Thyroid gland (tissue), 4 donors: Measurements from ENCODE around the gene OVAAL. TPM values are rescaled to one million over a fixed set of nuclear protein-coding genes. Genes with fewer than 3 reads are reported as not detected.

ENCODE experiments used
- DNase-seq, 2 donors: peaks; one replicate each; pipeline ENCODE4 v3.0.0-alpha.2; 2019
- H3K27ac ChIP-seq, 3 donors: fragments of 200-600 bp; sonication (generic); 1 replicate in 2 of 3; 2 replicates in 1 of 3; pipeline ENCODE4 v1.5.1; 2016 to 2019; ENCODE audit warnings: mild to moderate bottlenecking in 1 of 3, moderate library complexity in 1 of 3
- H3K27me3 ChIP-seq: fragments of 200-600 bp; sonication (generic); one replicate; pipeline ENCODE4 v1.5.1; 2019
- H3K36me3 ChIP-seq, 2 donors: fragments of 200-600 bp; sonication (generic); one replicate each; pipeline ENCODE4 v1.5.1; 2016 to 2019
- H3K4me1 ChIP-seq, 2 donors: fragments of 200-600 bp; sonication (generic); one replicate each; pipeline ENCODE4 v1.5.1; 2017 to 2019
- H3K4me3 ChIP-seq, 3 donors: fragments of 200-600 bp; sonication (generic); replicated peaks in 1 of 3; 1 replicate in 2 of 3; 2 replicates in 1 of 3; pipeline ENCODE4 v1.5.1; 2016; ENCODE audit warnings: mild to moderate bottlenecking in 1 of 3
- H3K9me3 ChIP-seq: fragments of 200-600 bp; sonication (generic); one replicate; pipeline ENCODE4 v1.5.1; 2017
- POLR2A ChIP-seq, 2 donors: fragments of 450-650 bp; IDR thresholded peaks; one replicate each; pipeline ENCODE4 v1.6.1; 2017; ENCODE audit warnings: antibody characterized with exemption in 2 of 2, mild to moderate bottlenecking in 2 of 2, moderate library complexity in 1 of 2
- WGBS, 2 donors: methylation state at CpG; one replicate each; pipeline ENCODE4 v1.1.5; 2017; 5-methylcytosine and 5-hydroxymethylcytosine counted together
- intact Hi-C: fragments of 100-400 bp; cut with DNase I; formaldehyde crosslinking; loops from one replicate; pipeline ENCODE4 v1.15.1; 2023
- total RNA-seq, 4 donors: library from RNA; depleted of rRNA; stranded (reverse); fragments of >200 nt; gene quantifications; one replicate each; pipeline ENCODE4 v1.2.3, GENCODE V29; 2016
- TF ChIP-seq, protein P1 (sequence below), 6 experiments: fragments of 200-600 bp in 3 of 6; fragments of 450-650 bp in 3 of 6; sonication (generic) in 3 of 6; IDR thresholded peaks; one replicate each; pipeline ENCODE4 v1.5.1; 2016 to 2019; ENCODE audit warnings: antibody characterized with exemption in 6 of 6, mild to moderate bottlenecking in 2 of 6, inconsistent platforms in 1 of 6, moderate library complexity in 1 of 6

OVAAL gene
- total RNA-seq, 4 donors from 2014 or later = not detected

DNA sequence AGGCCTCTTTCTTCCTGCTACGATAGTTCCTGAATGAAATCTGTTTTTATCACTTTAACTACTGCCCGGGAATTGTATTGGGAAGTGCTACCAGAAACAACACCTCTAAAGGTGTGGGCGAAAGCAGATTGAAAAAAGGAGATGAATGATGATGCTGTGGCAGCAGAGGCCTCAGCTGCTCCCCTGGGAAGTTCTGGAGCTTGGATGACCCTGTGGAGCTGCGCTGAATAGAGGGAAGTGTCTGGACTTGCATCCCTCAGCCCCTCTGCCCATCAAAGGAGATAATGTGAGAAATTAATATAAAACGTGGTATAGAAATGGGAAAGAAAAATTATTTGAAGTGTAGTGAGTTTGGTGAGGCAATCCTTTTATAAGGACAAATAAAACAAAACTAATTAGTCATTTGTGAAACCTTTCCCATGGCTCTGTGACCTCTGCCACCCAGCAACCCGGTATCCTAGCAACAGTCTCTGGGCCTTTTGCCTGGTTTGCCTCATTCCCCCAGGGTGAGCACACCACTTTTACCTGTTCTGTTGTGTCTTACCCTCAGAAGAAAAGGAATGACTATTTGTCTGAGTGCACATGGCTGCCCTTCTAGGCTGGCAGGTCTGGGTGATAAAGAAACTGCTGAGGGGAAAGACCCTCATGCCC, 21.3 kb downstream of the OVAAL start:
- intact Hi-C loops = no loop called here
- Histone ChIP-seq H3K4me3 (no peak overlapping the region), H3K36me3 (no peaks in the 10 kb centered on the region), H3K27me3 (no peaks in the 10 kb centered on the region), H3K4me1 (peaks cover 24 to 42% of the 10 kb centered on the region in 2 donors), H3K27ac (peak overlapping the region; percentile 47 to 63 (median 54)), H3K9me3 (no peaks in the 10 kb centered on the region)
- peak; percentile 87 to 89 for DNase-seq
- 78 to 88% methylated on average over 6 of the region's 6 CpGs for WGBS, 2 donors
- TF ChIP-seq, protein P1, sequence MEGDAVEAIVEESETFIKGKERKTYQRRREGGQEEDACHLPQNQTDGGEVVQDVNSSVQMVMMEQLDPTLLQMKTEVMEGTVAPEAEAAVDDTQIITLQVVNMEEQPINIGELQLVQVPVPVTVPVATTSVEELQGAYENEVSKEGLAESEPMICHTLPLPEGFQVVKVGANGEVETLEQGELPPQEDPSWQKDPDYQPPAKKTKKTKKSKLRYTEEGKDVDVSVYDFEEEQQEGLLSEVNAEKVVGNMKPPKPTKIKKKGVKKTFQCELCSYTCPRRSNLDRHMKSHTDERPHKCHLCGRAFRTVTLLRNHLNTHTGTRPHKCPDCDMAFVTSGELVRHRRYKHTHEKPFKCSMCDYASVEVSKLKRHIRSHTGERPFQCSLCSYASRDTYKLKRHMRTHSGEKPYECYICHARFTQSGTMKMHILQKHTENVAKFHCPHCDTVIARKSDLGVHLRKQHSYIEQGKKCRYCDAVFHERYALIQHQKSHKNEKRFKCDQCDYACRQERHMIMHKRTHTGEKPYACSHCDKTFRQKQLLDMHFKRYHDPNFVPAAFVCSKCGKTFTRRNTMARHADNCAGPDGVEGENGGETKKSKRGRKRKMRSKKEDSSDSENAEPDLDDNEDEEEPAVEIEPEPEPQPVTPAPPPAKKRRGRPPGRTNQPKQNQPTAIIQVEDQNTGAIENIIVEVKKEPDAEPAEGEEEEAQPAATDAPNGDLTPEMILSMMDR (IDR thresholded peaks at IDR 0.05) = no peak

DNA sequence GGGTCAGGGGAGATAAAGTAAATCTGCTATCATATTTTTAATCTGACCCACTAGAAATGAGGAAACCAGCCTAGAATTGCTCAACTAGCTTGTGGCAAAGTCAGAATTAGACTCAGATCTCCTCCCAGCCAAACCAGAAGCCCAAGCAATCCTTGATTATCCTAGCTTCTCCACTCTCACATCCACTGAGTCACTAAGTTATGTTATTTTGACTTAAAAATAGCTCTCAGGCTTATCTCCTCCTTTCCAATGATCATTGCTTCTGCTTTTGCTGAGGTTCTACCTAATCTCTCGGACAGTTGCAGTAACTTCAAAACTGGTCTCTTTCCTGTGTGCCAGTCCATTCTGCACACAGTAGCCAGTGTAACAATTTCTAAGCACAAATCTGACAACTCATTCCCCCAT, 22.9 kb downstream of the OVAAL start:
- intact Hi-C loops = no loop called here

DNA sequence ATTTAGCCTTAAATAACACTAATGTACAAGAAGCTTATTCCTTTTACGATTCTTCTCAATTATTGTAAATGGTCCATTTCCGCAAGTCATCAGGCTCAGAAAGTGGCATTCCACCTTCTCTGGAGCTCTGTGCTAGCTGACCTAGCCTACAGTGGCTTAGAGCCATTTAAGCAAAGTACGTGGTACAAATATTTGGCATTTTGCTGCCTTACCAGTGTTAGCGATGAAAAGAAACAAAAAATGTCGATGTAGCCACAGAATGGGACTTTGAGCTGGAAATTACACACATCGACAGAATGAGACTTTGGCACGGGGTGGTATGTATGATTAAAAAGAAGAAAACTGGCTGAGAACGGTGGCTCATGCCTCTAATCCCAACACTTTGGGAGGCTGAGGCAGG, 26.1 kb downstream of the OVAAL start:
- Histone ChIP-seq H3K36me3 (no peaks in the 10 kb centered on the region), H3K27ac (peak overlapping the region in 1 of 3 donors; percentile 50), H3K27me3 (no peaks in the 10 kb centered on the region), H3K4me1 (peaks cover 31 to 45% of the 10 kb centered on the region in 2 donors), H3K4me3 (no peak overlapping the region), H3K9me3 (no peaks in the 10 kb centered on the region)
- intact Hi-C loops = no loop called here
- DNase-seq = no peak
- WGBS, 2 donors = 93 to 94% methylated on average over 8 of the region's 8 CpGs
- no peak for TF ChIP-seq POLR2A (IDR thresholded peaks at IDR 0.05)
- TF ChIP-seq, protein P1 (IDR thresholded peaks at IDR 0.05) = no peak

More for the DNA sequence above, 22.9 kb downstream of the OVAAL start:
- 100% methylated on average over 1 of the region's 1 CpG for WGBS, 2 donors
- peak overlapping the region in 1 of 3 donors; percentile 54 for H3K27ac ChIP-seq
- TF ChIP-seq, protein P1 (IDR thresholded peaks at IDR 0.05) = no peak
- no peak for TF ChIP-seq POLR2A (IDR thresholded peaks at IDR 0.05)
- no peaks in the 10 kb centered on the region for H3K36me3 ChIP-seq
- DNase-seq = no peak
- no peak overlapping the region for H3K4me3 ChIP-seq
- H3K4me1 ChIP-seq = peaks cover 31 to 48% of the 10 kb centered on the region in 2 donors
- no peaks in the 10 kb centered on the region for H3K9me3 ChIP-seq
- H3K27me3 ChIP-seq = no peaks in the 10 kb centered on the region

DNA sequence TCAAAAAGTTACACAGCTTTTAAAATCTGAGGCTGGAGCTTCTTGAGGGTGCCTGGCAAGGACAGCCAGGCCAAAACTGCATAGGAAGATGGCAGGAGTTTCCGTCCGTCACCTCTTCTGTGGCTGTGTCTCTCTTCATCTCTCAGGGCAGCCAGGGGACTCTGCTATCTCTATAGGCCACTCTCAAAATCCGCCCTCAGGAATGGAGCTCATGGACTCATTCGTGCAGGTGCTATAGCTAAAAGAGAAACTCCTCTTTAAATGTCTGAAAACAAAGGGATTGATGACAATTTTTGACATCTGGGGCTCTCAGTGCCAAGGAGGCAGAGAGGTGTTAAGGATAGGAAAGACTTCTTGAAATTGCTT, 27.2 kb downstream of the OVAAL start:
- 73 to 79% methylated on average over 4 of the region's 4 CpGs for WGBS, 2 donors
- TF ChIP-seq, protein P1 (IDR thresholded peaks at IDR 0.05) = no peak
- TF ChIP-seq POLR2A (IDR thresholded peaks at IDR 0.05) = no peak
- no peak overlapping the region for H3K4me3 ChIP-seq
- no peaks in the 10 kb centered on the region for H3K27me3 ChIP-seq
- peak in 1 of 2 donors; percentile 5 for DNase-seq
- no peaks in the 10 kb centered on the region for H3K9me3 ChIP-seq
- intact Hi-C loops = no loop called here
- H3K27ac ChIP-seq = peak overlapping the region; percentile 50 to 71 (median 56)
- no peaks in the 10 kb centered on the region for H3K36me3 ChIP-seq
- H3K4me1 ChIP-seq = peaks cover 25 to 34% of the 10 kb centered on the region in 2 donors

DNA sequence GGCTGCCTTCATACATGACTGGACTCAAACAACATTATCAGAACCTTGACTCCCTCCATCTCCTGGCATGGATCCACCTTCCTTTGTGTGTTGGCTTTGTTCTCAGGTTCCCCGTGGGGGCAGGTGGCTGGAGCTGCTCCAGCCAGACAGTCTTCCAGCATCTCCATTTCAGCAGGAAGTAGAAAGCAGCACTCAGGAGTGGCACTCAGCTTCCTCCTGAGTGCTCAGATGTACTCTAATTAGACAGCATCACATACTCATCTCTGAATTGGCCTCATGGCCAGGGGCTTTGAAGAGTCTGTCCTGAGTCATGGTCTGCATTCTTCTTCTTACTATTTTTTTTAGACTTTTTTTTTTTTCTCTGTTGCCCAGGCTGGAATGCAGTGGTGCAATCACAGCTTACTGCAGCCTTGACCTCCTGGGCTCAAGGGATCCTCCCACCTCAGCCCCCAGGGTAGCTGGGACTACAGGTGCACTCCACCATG, 27.9 kb downstream of the OVAAL start:
- H3K27me3 ChIP-seq = no peaks in the 10 kb centered on the region
- peak; percentile 94 to 96 for DNase-seq
- H3K36me3 ChIP-seq = no peaks in the 10 kb centered on the region
- intact Hi-C loops = no loop called here
- H3K4me1 ChIP-seq = peaks cover 20 to 27% of the 10 kb centered on the region in 2 donors
- TF ChIP-seq, protein P1 (IDR thresholded peaks at IDR 0.05) = no peak
- TF ChIP-seq POLR2A (IDR thresholded peaks at IDR 0.05) = no peak
- WGBS, 2 donors = 0 to 11% methylated on average over 1 of the region's 1 CpG
- H3K9me3 ChIP-seq = no peaks in the 10 kb centered on the region
- peak overlapping the region in 2 of 3 donors; percentile 50 to 56 for H3K27ac ChIP-seq
- H3K4me3 ChIP-seq = no peak overlapping the region
